Measurements from ENCODE around the gene NKX2-1.

NKX2-1 gene

GRCh38 chr14:36510874-36511273 lies 9.2 kb downstream of the NKX2-1 start:
- Histone ChIP-seq H3K4me3 (ENCODE audit: low read depth, low read length) (no peak overlapping the region), H3K27me3 (ENCODE audit: insufficient read depth, low read depth, severe bottlenecking) (peaks cover 90% of the 10 kb centered on the region), H3K36me3 (no peaks in the 10 kb centered on the region), H3K9me3 (ENCODE audit: severe bottlenecking) (peaks cover 4% of the 10 kb centered on the region), H3K27ac (no peak overlapping the region)
- no peak for TF ChIP-seq CTCF (IDR thresholded peaks at IDR 0.05; ENCODE audit: low read depth, low read length)
- no peak for DNase-seq

GRCh38 chr14:36510078-36510799 lies 9.8 kb downstream of the NKX2-1 start:
- Histone ChIP-seq H3K36me3 (no peaks in the 10 kb centered on the region), H3K4me3 (ENCODE audit: low read depth, low read length) (no peak overlapping the region), H3K9me3 (ENCODE audit: severe bottlenecking) (peaks cover 4% of the 10 kb centered on the region), H3K27me3 (ENCODE audit: insufficient read depth, low read depth, severe bottlenecking) (peaks cover 88% of the 10 kb centered on the region), H3K27ac (no peak overlapping the region)
- TF ChIP-seq CTCF (IDR thresholded peaks at IDR 0.05; ENCODE audit: low read depth, low read length) = no peak
- no peak for DNase-seq

DNA sequence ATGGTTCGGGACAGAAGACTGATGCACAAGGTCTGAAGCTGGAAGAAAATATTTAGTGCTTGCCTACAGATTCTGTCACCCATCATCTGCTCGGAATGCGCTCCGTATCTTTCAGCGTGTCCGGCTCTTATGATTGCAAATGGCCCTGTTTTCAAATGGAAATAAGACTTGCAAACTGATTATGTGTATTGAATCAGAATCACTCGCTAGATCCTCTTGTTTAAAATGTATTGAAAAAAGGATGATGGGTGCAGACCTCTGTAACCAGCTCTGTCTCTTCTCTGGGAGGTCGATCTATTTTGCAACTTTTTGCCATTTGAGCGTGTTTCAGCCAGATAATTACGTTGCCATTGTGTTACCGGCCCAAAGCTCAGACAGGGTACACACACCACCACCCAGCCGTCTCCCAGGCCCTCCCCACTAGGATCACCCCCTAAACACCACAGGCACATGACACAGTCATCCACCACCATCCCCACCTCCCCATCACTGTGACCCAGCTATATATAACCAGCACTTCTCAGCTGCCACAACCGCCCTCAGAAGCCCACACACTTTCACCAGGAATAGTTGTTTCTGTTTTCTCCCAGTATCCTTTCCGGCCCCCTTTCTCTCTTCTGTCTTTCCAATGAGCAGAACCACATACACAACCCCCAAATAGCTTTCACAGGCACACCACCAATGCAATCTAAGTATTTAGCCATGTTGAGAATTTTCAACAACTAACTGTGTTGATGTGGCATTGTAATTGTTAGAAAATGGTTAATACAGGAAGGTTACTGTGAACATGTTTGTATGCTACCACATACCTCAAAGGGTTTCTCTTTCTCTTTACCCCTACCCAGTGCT lies 10.7 kb downstream of the NKX2-1 start:
- no peak overlapping the region for H3K27ac ChIP-seq
- DNase-seq = no peak
- no peak overlapping the region for H3K4me3 ChIP-seq (ENCODE audit: low read depth, low read length)
- H3K36me3 ChIP-seq = no peaks in the 10 kb centered on the region
- H3K9me3 ChIP-seq (ENCODE audit: severe bottlenecking) = peaks cover 10% of the 10 kb centered on the region
- TF ChIP-seq CTCF (IDR thresholded peaks at IDR 0.05; ENCODE audit: low read depth, low read length) = no peak
- H3K27me3 ChIP-seq (ENCODE audit: insufficient read depth, low read depth, severe bottlenecking) = peaks cover 88% of the 10 kb centered on the region

DNA sequence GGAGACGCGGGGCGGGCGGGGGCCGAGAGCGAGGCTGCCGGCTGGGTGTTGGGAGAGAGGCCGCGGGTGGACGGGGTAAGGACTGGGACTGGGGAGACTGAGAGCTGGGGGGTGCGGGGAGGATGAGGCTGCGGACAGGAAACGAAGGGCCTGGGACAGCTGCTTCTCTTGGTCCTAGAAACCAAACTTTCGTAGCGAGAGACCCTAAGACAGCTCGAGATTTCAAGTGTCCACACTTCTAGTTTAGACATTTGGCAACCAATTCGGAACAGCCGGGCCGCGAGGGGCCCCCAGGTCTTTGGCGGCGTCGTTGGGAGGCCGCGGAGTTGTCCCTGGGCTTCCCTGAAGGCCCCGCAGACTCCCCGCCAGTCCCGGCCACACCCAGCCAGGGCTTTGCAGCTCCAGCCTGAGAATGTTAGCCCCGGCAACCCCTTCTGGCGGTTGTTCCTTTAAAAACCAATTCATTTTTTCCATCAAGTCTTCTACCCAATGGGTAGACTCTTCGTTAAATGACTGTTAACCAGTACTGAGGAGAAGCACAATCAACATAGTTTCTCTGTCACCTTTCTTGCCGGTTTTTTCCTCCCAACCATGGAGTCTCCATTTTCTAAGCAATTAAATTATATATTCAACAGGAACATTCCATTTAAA lies 11.5 kb downstream of the NKX2-1 start:
- no peak for TF ChIP-seq CTCF (IDR thresholded peaks at IDR 0.05; ENCODE audit: low read depth, low read length)
- peaks cover 10% of the 10 kb centered on the region for H3K9me3 ChIP-seq (ENCODE audit: severe bottlenecking)
- no peaks in the 10 kb centered on the region for H3K36me3 ChIP-seq
- DNase-seq = no peak
- H3K27ac ChIP-seq = no peak overlapping the region
- H3K27me3 ChIP-seq (ENCODE audit: insufficient read depth, low read depth, severe bottlenecking) = peaks cover 88% of the 10 kb centered on the region
- no peak overlapping the region for H3K4me3 ChIP-seq (ENCODE audit: low read depth, low read length)

GRCh38 chr14:36507847-36508417 lies 12.1 kb downstream of the NKX2-1 start:
- TF ChIP-seq CTCF (IDR thresholded peaks at IDR 0.05; ENCODE audit: low read depth, low read length) = no peak
- no peak for DNase-seq

More at GRCh38 chr14:36507847-36508417, 12.1 kb downstream of the NKX2-1 start:
- Histone ChIP-seq H3K4me3 (ENCODE audit: low read depth, low read length) (no peak overlapping the region), H3K27me3 (ENCODE audit: insufficient read depth, low read depth, severe bottlenecking) (peaks cover 89% of the 10 kb centered on the region), H3K27ac (no peak overlapping the region), H3K36me3 (no peaks in the 10 kb centered on the region), H3K9me3 (ENCODE audit: severe bottlenecking) (peaks cover 10% of the 10 kb centered on the region)
